HepG2 (cell line): ENCODE measurements around the gene OSBPL9. TPM values are rescaled to one million over a fixed set of nuclear protein-coding genes. Genes with fewer than 3 reads are reported as not detected.

Experiments used
- ATAC-seq: fragments of 200-7000 bp; cut with Tn5 transposase; 3 replicates; pipeline ENCODE4 v1.9.1; 2020; ENCODE audit warnings: mild to moderate bottlenecking, moderate library complexity
- BruUV-seq: library from RNA; stranded (reverse); fragments of 400-500 nt; replicated peaks from 2 replicates; lab custom pipeline; 2021; lab: Mats Ljungman, UMichigan
- CTCF ChIA-PET: fragments of 300-600 bp; formaldehyde crosslinking; extraction: SDS; loops from one replicate; lab custom pipeline; 2021; ENCODE audit warnings: low total read pairs, inconsistent platforms, low intra/inter-chr PET ratio; lab: Yijun Ruan, JAX
- POLR2A ChIA-PET: fragments of 350-600 bp; sonication (Branson Sonifier 250); formaldehyde crosslinking; loops from one replicate; lab custom pipeline; 2020; ENCODE audit warnings: antibody characterized with exemption, inconsistent platforms; lab: Yijun Ruan, JAX
- DNase-seq: peaks from one replicate; pipeline ENCODE4 v3.0.0-alpha.2; 2015; ENCODE audit warnings: low spot score
- FAIRE-seq: peaks from 3 replicates; lab custom pipeline; 2011; peaks lifted over from hg19 to GRCh38; lab: Jason Lieb, UNC
- H2AFZ ChIP-seq: one replicate; pipeline ENCODE4 v1.6.1; 2011; ENCODE audit warnings: low read length, inconsistent platforms
- H3K27ac ChIP-seq: fragments of 300-600 bp; 3 replicates; pipeline ENCODE4 v1.8.0; 2011; ENCODE audit warnings: mixed run types, mild to moderate bottlenecking, mixed read lengths, low read length, inconsistent platforms; ENCODE audit not compliant: insufficient read depth; ENCODE audit errors: extremely low read length
- H3K27me3 ChIP-seq, 2 experiments: fragments of 200-600 bp in 1 of 2; 2 replicates in 1 of 2; 3 replicates in 1 of 2; pipeline versions ENCODE4 v1.6.0 to v1.8.0; 2011; ENCODE audit warnings: low read length in 2 of 2, mild to moderate bottlenecking in 2 of 2, moderate library complexity in 2 of 2, inconsistent platforms in 1 of 2; ENCODE audit not compliant: insufficient read depth in 2 of 2, control insufficient read depth in 1 of 2
- H3K36me3 ChIP-seq, 2 experiments: fragments of 200-600 bp in 1 of 2; replicated peaks in 1 of 2; 2 replicates in 1 of 2; 3 replicates in 1 of 2; pipeline versions ENCODE4 v1.5.1 to v1.8.0; 2011; ENCODE audit warnings: low read length in 2 of 2, inconsistent platforms in 1 of 2; ENCODE audit not compliant: insufficient read depth in 2 of 2, control insufficient read depth in 1 of 2
- H3K4me1 ChIP-seq: 2 replicates; pipeline ENCODE4 v1.5.1; 2012; ENCODE audit warnings: low read length, inconsistent platforms; ENCODE audit not compliant: insufficient read depth
- H3K4me2 ChIP-seq: 2 replicates; pipeline ENCODE4 v1.6.0; 2011; ENCODE audit warnings: low read depth, low read length, inconsistent platforms
- H3K4me3 ChIP-seq, 3 experiments: fragments of 200-600 bp in 1 of 3; sonication (generic), shearing (Covaris generic) in 1 of 3; replicated peaks in 1 of 3; 2 replicates each; pipeline ENCODE4 v1.5.1; 2011 to 2016; ENCODE audit warnings: low read length in 3 of 3, inconsistent platforms in 2 of 3, low read depth in 2 of 3, mild to moderate bottlenecking in 2 of 3, control low read depth in 1 of 3, mixed read lengths in 1 of 3; ENCODE audit not compliant: insufficient read depth in 1 of 3
- H3K79me2 ChIP-seq: one replicate; pipeline ENCODE4 v1.6.1; 2011; ENCODE audit warnings: low read length, inconsistent platforms; ENCODE audit not compliant: insufficient read depth
- H3K9ac ChIP-seq: 2 replicates; pipeline ENCODE4 v1.6.0; 2011; ENCODE audit warnings: mild to moderate bottlenecking, low read depth, low read length, inconsistent platforms; ENCODE audit not compliant: insufficient read depth
- H3K9me3 ChIP-seq: 2 replicates; pipeline ENCODE4 v1.5.1; 2012; ENCODE audit warnings: mild to moderate bottlenecking, low read length
- H4K20me1 ChIP-seq: 2 replicates; pipeline ENCODE4 v1.6.0; 2011; ENCODE audit warnings: inconsistent platforms, mild to moderate bottlenecking, low read length, moderate library complexity; ENCODE audit not compliant: insufficient read depth
- MAFK ChIP-seq, 2 experiments: IDR thresholded peaks in 1 of 2; conservative IDR thresholded peaks in 1 of 2; 2 replicates each; pipeline ENCODE4 v1.6.1; 2011; ENCODE audit warnings: improper control_type of control experiment in 2 of 2, low read length in 2 of 2
- NFE2L2 ChIP-seq: fragments of 150-350 bp; IDR thresholded peaks from 2 replicates; pipeline ENCODE4 v1.6.1; 2014; ENCODE audit warnings: low read length
- SALL1 ChIP-seq: sonication (generic); formaldehyde crosslinking; IDR thresholded peaks from 2 replicates; pipeline ENCODE4 v1.8.0; 2022; ENCODE audit warnings: mild to moderate bottlenecking, missing genetic modification reagents
- TEF ChIP-seq: sonication (generic); formaldehyde crosslinking; IDR thresholded peaks from 2 replicates; pipeline ENCODE4 v1.5.0; 2020; ENCODE audit warnings: missing genetic modification reagents
- ZNF431 ChIP-seq: sonication (generic); formaldehyde crosslinking; IDR thresholded peaks from 2 replicates; pipeline ENCODE4 v1.9.0; 2022; ENCODE audit warnings: missing genetic modification reagents, low read depth, mild to moderate bottlenecking, borderline replicate concordance
- WGBS: methylation state at CpG from one replicate; pipeline ENCODE4 v1.1.6; 2017; ENCODE audit warnings: low lambda C conversion rate; 5-methylcytosine and 5-hydroxymethylcytosine counted together
- in situ Hi-C: cut with HindIII; loops from 2 replicates; pipeline ENCODE4 v1.10.0; 2017; ENCODE audit warnings: low pct_unique_long_range_greater_than_20kb; ENCODE audit not compliant: extremely low pct_ligation_motif_present
- intact Hi-C: fragments of 100-400 bp; cut with micrococcal nuclease; formaldehyde crosslinking; loops from one replicate; pipeline ENCODE4 v1.10.0; 2022; ENCODE audit not compliant: unreplicated experiment
- polyA plus RNA-seq, 8 experiments: library from polyadenylated mRNA; depleted of rRNA in 3 of 8; stranded (reverse) in 7 of 8; unstranded in 1 of 8; fragments of >200 nt; fragmentation: Illumina TruSeq in 4 of 8; extraction: Trizol in 4 of 8; gene quantifications; 2 replicates each; pipeline versions ENCODE4 v1.2.1 to v1.2.3, GENCODE V29; 2011 to 2016; ENCODE audit warnings: low read depth in 4 of 8, missing spikeins in 1 of 8, mixed read lengths in 1 of 8; ENCODE audit not compliant: insufficient read depth in 1 of 8
- total RNA-seq, 5 experiments: library from RNA; depleted of rRNA; stranded (reverse); fragments of >200 nt; fragmentation: Illumina TruSeq; extraction: Trizol; gene quantifications; 2 replicates each; pipeline ENCODE4 v1.2.3, GENCODE V29; 2016; ENCODE audit warnings: low read depth in 1 of 5
- TF ChIP-seq, protein P1 (sequence below): sonication (generic); formaldehyde crosslinking; IDR thresholded peaks from one replicate; pipeline ENCODE4 v1.5.1; 2020; ENCODE audit warnings: mild to moderate bottlenecking, missing genetic modification reagents; ENCODE audit errors: not compliant biosample characterization

OSBPL9 gene
- total and polyA plus RNA-seq, 2 of the 13 experiments (the other 11 are each of a cell fraction or from before 2014, with no cell fraction given): 83.6 to 142 TPM

DNA sequence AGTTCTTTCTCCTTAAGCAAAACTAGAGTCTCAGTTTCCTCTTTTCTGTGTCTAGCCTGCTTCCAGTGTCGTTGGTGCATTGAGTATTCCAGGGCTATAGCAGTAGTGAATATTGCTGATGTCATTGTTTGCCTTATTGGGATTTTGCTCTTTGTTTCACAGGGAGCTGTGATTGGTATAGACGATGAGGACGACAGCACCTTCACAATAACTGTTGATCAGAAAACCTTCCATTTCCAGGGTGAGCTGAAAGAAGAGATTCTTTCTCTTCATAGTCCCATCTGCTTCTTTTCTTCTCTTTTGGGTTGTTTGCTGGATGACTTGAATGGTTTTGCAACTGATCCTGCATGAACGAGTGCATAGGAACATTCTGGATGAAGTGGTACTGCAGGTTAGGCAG, 52.4 kb downstream of the OSBPL9 start:
- in situ Hi-C loops (no loop called here), intact Hi-C loops (no loop called here)
- no peak overlapping the region for H3K4me2 ChIP-seq
- no peaks in the 10 kb centered on the region for H3K9me3 ChIP-seq
- no peak for ATAC-seq
- no peak overlapping the region for H3K27ac ChIP-seq
- TF ChIP-seq MAFK (conservative IDR thresholded peaks at IDR 0.05 in 1 of 2, IDR thresholded peaks at IDR 0.05 in 1 of 2; ENCODE audit: low read length in 2 of 2): 0 out of 4 replicates have a peak, but pooled peaks have one; percentile 1 to 24
- TF ChIP-seq NFE2L2: 0 out of 2 replicates have a peak, but pooled peaks have one; percentile 44
- no peak for TF ChIP-seq SALL1 (CRISPR knock-in tag)
- TF ChIP-seq TEF (CRISPR knock-in tag): no peak
- TF ChIP-seq, protein P1, sequence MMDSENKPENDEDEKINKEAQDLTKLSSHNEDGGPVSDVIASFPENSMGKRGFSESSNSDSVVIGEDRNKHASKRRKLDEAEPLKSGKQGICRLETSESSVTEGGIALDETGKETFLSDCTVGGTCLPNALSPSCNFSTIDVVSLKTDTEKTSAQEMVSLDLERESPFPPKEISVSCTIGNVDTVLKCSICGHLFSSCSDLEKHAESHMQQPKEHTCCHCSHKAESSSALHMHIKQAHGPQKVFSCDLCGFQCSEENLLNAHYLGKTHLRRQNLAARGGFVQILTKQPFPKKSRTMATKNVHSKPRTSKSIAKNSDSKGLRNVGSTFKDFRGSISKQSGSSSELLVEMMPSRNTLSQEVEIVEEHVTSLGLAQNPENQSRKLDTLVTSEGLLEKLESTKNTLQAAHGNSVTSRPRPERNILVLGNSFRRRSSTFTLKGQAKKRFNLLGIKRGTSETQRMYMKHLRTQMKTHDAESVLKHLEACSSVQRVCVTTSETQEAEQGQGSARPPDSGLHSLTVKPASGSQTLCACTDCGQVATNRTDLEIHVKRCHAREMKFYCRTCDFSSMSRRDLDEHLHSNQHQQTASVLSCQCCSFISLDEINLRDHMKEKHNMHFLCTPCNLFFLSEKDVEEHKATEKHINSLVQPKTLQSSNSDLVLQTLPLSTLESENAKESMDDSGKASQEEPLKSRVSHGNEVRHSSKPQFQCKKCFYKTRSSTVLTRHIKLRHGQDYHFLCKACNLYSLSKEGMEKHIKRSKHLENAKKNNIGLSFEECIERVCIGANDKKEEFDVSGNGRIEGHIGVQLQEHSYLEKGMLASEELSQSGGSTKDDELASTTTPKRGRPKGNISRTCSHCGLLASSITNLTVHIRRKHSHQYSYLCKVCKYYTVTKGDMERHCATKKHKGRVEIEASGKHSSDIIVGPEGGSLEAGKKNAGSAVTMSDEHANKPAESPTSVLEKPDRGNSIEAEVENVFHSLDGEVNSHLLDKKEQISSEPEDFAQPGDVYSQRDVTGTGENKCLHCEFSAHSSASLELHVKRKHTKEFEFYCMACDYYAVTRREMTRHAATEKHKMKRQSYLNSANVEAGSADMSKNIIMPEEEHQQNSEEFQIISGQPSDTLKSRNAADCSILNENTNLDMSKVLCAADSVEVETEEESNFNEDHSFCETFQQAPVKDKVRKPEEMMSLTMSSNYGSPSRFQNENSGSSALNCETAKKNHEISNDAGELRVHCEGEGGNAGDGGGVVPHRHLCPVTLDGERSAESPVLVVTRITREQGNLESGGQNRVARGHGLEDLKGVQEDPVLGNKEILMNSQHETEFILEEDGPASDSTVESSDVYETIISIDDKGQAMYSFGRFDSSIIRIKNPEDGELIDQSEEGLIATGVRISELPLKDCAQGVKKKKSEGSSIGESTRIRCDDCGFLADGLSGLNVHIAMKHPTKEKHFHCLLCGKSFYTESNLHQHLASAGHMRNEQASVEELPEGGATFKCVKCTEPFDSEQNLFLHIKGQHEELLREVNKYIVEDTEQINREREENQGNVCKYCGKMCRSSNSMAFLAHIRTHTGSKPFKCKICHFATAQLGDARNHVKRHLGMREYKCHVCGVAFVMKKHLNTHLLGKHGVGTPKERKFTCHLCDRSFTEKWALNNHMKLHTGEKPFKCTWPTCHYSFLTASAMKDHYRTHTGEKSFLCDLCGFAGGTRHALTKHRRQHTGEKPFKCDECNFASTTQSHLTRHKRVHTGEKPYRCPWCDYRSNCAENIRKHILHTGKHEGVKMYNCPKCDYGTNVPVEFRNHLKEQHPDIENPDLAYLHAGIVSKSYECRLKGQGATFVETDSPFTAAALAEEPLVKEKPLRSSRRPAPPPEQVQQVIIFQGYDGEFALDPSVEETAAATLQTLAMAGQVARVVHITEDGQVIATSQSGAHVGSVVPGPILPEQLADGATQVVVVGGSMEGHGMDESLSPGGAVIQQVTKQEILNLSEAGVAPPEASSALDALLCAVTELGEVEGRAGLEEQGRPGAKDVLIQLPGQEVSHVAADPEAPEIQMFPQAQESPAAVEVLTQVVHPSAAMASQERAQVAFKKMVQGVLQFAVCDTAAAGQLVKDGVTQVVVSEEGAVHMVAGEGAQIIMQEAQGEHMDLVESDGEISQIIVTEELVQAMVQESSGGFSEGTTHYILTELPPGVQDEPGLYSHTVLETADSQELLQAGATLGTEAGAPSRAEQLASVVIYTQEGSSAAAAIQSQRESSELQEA (CRISPR knock-in tag): no peak
- no peak for TF ChIP-seq ZNF431
- no peak overlapping the region for H2AFZ ChIP-seq
- CTCF ChIA-PET: no interaction called here
- DNase-seq: no peak
- FAIRE-seq: peak; percentile 43
- H3K9ac ChIP-seq: no peak overlapping the region
- H3K79me2 ChIP-seq: peaks cover under 1% of the 10 kb centered on the region
- peaks cover 28% of the 10 kb centered on the region for H3K4me1 ChIP-seq
- no peak overlapping the region for H3K4me3 ChIP-seq
- no TSS peak for BruUV-seq
- 74% methylated on average over 4 of the region's 4 CpGs for WGBS
- no peaks in the 10 kb centered on the region for H4K20me1 ChIP-seq
- H3K36me3 ChIP-seq: 0 out of 5 replicates have a peak, but pooled peaks cover 0 to 1% of the 10 kb centered on the region in 2 experiments
- H3K27me3 ChIP-seq: no peaks in the 10 kb centered on the region
- POLR2A ChIA-PET: interaction anchor here (1.4 kb wide), 1 partner anchor 21 kb away, joined by 3 read pairs; no protein-coding TSS in a partner anchor
